ENCODE results near the gene CDSN.
A peak's percentile ranks its signal among the peaks of the same experiment; 100 is the strongest.
"Not testable (repeated sequence)": the region's sequence is repeated elsewhere in the genome, so short reads cannot be mapped to it uniquely, and the experiment has no call there.

The CDSN gene

DNA sequence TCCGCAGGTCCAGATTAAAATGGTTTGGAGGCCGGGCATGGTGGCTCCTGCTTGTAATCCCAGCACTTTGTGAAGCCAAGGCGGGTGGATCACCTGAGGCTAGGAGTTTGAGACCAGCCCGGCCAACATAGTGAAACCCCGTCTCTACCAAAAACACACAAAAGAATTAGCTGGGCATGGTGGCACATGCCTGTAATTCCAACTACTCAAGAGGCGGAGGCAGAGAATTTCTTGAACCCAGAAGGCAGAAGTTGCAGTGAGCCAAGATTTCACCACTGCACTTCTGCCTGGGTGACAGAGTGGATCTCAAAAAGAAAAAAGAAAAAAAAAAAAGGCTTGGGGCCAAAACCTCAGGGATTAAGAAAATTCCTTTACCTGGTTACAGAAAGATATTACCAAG, 38.4 kb downstream of the CDSN start:
- DNase-seq: no peak

DNA sequence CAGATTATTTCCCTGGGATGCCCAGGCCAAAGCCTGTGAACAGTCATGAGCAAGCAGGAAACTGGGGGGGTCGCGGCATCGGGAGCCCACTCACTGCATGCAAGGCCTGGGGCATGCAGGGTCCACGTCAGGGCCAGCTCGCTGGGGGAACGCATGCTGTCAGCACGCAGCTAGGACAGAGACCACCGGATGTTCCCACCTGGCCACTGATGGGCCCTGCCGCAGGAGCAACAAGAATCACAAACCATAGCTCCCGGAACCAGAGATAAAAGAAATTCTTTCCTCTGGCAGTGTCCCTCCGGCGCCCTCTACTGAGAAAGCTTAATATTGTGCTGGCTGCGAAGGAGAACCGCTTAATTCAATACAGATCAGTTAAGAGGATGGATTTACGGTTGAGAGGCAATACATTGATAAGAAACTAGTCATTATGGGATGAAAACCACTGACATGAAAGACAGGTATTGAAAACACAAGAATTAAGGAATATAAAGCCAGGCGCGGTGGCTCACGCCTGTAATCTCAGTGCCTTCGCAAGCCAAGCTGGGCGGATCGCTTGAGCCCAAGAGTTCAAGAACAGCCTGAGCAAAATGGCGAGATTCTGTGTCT, 40.5 kb downstream of the CDSN start:
- DNase-seq: peak; percentile 58

DNA sequence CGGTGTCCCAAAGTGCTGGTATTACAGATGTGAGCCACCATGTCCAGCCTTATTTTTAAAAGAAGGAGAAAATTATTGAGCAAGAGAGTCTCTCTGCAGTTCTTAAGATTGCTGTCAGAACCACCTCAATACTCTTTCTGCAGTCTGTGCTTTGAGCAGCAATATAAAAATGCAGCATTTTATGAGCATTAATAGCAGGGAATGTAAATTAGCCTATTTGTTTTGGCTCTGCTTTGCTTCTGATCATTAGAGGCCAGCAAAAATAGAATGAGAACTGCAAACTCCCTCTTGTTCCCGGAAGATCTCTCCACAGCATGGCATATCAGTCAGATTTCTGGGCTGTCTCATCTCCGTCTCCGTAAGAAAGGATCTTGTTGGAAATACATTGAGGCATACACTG, 43.6 kb downstream of the CDSN start:
- DNase-seq: no peak

DNA sequence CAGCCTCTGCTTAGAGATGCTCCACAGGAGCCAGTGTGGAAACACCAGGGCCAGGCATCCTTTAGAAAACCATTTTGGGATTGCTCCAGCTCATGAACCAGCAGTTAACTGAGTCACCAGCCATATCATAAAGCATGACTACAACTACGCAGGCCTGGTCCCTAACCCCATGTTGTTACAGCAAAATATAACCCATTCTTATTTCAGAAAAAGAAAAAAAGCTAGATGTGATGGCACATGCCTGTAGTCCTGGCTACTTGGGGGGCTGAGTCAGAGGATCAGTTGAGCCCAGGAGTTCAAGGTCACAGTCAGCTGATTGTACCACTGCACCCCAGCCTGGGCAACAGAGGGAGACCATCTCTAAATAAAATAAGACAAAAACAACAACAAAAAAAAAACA, 44.7 kb downstream of the CDSN start:
- no peak for DNase-seq

DNA sequence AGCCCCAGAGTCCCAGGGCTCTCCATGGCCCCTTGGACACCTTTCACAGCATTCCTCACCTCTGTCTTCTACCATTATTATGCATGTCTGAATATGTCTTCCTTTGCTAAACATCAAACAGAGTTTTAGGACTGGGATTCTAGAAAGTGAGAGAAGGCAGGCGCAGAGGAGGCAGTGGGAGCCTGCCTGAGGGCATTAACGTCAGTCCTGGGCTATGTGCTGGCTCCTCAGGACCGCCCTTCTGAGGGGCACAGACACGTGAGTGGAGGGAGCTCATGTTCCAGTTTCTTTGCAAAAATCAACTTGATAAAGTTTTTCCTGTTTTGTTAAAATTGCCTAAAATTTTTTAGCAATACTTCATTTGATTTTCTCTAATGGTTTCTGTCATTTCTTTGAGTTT, 45.8 kb downstream of the CDSN start:
- no peak for DNase-seq

DNA sequence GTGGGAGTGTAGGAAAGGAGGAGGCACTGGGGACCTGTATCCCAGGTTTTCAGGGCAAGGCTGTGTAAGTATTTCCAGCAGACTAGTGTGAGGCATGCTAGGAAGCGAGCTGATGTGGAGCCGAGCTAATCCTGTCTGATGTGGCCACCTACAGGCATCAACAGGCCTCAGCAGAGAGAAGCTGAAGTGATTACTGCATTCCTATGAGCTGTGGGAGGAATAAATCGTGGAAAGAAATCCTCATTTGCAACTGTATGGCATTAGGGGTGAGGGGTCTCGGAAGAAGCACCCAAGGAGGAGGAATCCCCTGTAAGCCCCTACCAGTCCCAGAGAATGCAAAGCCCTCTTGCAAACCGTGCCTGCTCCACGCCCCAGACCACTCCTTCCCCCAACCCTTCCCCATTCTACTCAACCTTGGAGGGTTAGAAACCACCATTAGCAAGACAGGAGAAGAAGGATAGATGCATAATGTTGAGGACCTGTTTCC, 49.5 kb downstream of the CDSN start:
- no peak for DNase-seq

DNA sequence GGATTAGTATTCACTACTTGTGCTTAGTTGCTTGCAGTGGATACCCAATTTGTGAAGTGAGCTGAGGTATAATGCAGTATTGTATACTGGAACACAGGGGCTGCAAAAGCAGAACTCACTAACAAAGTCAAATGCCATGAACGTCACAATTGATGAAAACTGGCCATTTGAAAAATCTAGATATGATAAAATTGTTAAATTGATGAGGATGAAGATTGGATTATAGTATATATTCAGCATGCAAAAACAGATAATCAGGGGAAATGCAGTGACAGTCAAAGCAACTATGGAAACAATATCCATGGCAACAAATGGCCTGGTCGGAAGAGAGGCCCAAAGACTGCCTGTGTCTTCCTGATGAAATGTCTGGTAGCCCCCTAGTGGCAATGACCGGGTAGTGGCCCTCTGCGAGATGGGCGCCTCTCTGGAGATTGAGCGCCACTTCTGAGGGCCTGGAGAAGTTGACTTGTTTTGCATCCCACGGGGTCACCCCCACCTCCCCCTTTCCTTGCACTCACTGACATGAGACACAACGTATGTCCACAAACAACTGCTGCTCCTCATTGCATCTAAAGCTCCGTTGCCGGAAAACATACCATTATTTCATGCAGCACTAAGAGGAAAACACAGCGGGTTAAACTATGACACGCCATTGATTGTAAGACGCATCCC, 51.4 kb downstream of the CDSN start:
- peak; percentile 63 for DNase-seq

DNA sequence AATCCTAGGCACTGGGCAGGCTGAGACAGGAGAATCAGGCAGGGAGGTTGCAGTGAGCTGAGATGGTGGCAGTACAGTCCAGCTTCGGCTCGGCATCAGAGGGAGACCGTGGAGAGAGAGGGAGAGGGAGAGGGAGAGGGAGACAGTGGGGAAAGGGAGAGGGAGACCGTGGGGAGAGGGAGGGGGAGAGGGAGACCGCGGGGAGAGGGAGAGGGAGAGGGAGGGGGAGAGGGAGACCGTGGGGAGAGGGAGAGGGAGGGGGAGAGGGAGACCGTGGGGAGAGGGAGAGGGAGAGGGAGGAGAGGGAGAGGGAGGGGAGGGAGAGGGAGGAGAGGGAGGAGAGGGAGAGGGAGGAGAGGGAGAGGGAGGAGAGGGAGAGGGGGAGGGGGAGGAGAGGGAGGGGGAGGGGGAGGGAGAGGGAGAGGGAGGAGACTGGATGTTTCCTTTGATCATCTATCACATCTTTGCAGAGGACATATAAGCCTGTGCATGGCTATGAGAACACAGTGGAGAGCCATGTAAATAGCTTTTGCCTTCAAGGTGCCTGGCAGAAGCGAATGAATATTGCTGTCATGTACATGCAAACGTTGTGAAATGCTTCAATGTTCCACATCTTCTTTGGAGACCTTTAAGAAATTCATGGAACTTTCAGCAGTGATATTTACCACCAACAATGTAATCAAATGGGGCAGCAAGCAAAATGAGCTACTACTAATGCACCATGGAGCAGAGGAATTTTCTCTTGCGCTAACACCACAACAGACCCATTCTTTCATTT, 52.2 kb downstream of the CDSN start:
- not testable (repeated sequence) for DNase-seq

DNA sequence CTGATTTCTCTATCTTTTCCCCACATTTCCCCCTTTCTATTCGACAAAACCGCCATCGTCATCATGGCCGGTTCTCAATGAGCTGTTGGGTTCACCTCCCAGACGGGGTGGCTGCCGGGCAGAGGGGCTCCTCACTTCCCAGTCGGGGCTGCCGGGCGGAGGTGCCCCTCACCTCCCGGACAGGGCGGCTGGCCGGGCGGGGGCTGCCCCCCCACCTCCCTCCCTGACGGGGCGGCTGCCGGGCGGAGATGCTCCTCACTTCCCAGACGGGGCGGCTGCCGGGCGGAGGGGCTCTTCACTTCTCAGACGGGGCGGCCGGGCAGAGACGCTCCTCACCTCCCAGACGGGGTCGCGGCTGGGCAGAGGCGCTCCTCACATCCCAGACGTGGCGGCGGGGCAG, 53.2 kb downstream of the CDSN start:
- not testable (repeated sequence) for DNase-seq

DNA sequence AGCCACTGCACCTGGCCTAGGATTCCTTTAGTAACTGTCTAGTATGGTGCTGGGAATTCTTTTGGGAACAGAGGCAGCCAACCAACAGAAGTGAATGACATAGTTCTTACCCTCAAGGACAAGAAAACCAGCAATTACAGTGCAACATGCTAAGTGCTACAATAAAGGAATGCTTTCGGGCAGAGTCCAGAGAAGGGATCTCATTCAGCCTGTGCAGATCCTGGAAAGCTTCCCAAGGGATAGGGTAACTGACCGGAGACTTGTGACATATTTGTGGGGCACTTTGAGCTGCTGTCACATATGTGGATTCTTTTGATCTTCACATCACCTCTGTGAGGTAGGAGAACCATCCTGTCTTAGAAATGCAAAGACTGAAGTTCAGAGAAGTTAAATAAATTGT, 54.7 kb downstream of the CDSN start:
- DNase-seq: no peak
